GM19463 (cell line): Measurements from ENCODE around the gene NLRP5.

Source experiments
- ATAC-seq: cut with Tn5 transposase; IDR thresholded peaks from one replicate; pipeline ENCODE4 v1.9.1; 2021; ENCODE audit warnings: mild to moderate bottlenecking, moderate library complexity; ENCODE audit not compliant: unreplicated experiment

NLRP5 gene

DNA sequence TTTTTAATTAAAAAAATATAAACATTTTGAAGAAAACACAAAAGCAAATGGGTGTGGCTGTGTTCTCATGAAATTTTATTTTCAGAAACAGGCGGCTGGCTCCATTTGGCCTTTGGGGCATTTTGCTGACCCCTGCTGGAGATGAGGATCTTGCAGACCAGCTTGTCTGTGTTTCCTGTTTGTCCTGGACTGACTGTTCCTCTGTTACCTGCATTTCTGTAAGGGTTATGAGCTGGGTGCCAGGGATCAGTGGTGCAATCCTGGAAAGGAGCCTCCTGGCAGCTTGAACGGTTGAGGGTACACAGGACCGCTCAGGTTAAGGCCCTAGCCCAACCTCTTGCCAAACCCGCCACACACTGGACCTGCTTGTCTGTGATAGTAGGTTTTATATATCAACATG is 84.6 kb downstream of the NLRP5 start:
- ATAC-seq: no peak

DNA sequence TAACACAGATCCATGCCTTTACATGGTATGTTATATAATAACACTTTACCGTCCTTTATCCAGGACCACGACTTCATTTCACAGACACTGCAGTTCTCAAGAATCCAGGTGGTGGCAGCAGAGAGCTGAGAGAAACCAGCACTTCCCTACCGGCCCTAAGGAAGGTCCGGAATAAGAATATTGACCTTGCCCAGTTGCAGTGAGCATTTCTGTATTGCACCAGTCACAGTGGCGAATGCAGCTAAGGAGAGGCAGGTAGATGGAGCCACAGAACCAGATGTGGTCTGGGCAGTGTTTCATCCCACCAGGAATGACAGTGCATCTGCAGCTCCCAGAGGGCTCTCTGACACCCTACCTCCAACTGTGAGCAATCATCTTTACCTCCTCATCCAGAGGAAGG is 89.9 kb downstream of the NLRP5 start:
- no peak for ATAC-seq

DNA sequence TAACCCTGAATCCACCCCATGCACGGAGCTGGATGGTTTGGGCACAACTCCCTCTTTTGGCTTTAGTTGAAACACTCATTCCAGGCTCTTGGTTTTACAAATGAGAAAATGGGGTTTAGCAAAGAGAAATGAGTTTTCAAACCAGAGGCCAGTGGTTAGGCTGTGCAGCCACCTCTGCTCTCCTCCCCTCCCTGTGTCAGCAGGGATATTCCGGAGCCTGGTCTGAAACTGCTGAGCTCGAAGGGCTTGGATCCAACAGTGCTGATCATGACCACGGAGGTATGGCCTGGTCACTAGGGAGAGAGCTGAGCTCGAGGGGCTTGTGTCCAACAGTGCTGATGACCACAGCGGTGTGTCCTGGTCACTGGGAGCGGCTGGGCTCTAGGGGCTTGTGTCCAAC is 93.0 kb downstream of the NLRP5 start:
- no peak for ATAC-seq

- peak; percentile 63 for ATAC-seq
Observed at GRCh38 chr19:56080669-56081401, 94.3 kb downstream of the NLRP5 start.

DNA sequence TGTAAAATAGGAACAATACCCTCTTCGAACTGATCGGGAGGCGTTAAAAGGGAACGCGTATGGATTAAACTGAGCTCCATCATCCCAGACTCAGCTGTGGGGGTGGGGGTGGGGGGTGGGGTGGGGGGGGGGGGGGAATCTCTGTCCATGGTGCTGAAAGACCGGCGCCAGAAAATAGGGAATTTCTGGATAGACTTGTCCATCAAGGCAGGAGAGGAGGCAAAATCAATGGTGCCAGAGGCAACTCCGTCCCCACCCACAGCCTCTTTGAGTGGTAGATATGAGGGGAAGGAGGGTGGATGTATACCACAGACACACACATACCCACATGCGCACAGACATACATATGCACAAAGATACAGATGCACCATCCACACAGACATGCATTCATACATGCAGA is 97.1 kb downstream of the NLRP5 start:
- ATAC-seq: no peak

GRCh38 chr19:56084835-56085536 is 98.4 kb downstream of the NLRP5 start:
- no peak for ATAC-seq

- no peak for ATAC-seq
Observed at GRCh38 chr19:56085571-56086275, 99.1 kb downstream of the NLRP5 start.

DNA sequence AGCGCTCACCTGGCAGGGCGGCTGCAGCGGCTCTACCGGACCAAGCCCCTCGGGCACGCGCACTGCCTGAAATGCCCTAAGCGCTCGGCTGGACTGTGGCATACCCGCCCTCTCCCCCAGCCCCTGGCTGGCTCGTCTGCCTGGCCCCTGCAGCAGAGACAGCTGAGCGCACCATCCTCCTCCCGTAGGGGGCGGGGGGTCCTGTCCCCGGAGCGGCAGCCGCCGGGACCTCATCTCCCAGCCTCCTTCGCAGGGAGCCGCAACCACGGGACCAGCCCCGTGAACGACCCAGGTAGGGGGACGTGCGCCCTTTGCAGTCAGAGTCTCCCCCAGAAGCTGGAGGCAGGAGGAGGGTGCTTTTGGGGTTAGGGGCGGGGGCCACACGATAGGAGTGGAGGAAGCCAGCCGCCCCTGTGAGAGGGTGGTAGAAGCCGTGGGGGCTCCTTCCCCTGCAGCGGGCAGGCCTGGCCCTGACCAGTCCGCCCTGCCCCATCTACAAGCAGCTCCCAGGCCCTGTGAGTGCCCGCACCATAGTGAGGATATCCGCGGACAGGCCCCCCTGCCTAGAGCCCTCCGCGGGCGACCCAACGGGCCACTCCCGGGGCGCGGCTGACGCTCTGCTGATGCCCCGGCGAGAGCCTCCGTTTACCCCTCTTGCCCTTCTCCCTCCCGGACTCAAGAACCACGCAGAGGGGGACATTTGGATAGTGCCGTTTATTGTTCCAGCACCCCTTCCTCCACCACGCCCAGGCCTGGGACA is 100.3 kb downstream of the NLRP5 start:
- no peak for ATAC-seq

DNA sequence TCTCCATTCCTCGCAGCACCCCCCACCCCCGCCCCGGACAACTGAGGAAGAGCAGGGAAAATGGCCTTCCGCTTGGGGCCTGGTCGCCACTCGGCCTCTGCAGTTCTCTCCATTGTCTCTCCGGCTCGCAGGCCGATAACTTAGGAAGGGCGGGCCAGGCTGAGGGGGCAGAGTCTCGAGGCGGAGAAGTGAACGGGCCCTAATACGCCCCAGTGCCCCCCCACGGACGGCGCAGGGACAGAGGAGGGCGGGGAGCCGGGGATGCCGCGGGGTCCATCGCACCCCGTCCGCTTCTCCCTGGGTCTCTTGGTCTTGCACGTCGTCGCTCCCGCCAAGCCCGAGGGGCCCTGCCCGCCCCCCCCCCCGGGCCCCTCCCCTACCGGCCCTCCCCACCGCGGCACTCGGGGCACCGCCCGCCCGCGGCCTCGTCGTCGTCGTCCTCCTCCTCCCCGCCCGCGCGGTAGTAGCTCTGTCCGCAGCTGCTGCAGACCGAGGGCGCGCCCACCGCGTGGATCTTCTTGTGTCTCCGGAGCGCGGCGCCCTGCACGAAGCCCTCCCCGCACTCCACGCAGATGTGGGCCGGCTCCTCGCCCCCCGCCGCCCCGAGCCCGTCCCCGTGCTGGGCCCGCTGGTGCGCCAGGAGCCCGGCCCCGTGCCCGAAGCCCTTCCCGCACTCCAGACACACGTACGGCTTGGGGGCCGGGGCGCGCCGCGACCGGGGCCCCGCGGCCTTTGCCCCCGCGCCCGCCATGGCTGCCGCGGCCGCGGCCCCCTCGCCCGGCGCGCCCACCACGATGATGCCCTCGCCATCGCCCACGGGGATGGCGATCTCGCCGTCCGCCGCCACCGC is 101.3 kb downstream of the NLRP5 start:
- ATAC-seq: no peak

GRCh38 chr19:56088497-56089215 is 102.1 kb downstream of the NLRP5 start:
- ATAC-seq: no peak

- no peak for ATAC-seq
Observed at GRCh38 chr19:56089344-56089743, 102.8 kb downstream of the NLRP5 start.

GRCh38 chr19:56091066-56091490 is 104.5 kb downstream of the NLRP5 start:
- ATAC-seq: no peak

DNA sequence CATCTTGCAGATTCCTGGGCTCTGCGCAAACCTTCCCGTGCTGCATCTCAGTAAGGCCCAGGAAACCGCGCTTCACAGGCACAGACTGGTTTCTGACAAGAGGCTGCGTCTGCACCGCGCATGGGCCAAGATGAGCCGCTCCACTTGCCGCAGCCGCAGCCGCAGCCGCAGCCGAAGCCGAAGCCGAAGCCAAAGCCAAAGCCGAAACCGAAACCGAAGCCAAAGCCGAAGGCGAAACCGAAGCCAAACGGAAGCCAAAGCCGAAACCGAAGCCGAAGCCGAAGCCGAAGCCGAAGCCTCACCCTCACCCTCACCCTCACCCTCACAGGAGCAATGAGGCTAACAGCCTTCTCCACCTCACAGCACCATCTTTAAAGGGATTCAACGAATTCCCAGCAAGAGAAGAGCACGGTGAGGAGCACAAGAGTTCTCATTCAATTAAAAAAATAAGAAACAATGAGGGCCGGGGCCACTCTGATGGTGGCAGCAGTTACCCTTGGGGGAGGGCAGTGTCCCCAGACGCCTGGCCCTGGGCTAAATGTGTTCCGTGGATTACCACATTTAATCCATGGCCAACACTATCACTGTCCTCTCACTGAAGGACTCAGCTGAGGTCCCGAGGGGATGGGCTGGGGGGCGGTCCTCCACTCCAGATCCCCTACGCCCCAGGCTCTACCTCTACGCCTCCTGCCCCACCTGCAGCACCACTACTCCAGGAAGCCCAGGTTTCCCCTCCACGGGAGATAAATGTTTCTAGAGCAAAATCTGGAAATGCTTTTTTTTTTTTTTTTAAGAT is 105.4 kb downstream of the NLRP5 start:
- no peak for ATAC-seq

DNA sequence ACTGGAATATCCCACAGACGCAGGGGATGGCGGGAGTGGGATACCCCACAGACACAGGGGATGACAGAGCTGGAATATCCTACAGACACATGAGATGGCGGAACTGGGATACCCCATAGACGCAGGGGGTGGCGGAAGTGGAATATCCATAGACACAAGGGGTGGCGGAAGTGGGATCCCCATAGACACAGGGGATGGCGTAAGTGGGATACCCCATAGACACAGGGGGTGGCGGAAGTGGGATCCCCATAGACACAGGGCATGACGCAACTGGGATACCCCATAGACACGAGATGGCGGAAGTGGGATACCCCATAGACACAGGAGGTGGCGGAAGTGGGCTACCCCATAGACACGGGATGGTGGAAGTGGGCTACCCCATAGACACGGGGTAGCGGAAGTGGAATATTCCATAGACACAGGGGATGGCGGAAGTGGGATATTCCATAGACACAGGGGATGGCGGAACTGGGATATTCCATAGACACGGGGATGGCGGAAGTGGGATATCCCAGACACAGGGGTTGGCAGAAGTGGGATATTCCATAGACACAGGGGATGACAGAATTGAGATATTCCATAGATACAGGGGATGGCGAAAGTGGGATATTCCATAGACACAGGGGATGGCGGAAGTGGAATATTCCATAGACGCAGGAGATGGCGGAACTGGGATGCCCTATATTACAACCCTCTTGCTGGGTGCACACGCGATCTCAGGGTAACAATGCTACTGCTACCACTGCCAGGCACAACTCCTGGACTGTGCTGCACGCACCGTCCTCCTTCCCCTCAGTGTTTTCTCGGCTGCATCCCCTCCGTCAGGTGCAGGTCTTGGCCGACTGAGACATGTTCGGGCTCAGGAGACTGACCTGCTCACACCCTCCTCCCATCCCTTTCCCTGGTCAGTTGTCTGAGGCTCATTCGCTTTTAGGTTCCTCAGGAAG is 106.4 kb downstream of the NLRP5 start:
- no peak for ATAC-seq

GRCh38 chr19:56094449-56094848 is 107.9 kb downstream of the NLRP5 start:
- ATAC-seq: no peak

DNA sequence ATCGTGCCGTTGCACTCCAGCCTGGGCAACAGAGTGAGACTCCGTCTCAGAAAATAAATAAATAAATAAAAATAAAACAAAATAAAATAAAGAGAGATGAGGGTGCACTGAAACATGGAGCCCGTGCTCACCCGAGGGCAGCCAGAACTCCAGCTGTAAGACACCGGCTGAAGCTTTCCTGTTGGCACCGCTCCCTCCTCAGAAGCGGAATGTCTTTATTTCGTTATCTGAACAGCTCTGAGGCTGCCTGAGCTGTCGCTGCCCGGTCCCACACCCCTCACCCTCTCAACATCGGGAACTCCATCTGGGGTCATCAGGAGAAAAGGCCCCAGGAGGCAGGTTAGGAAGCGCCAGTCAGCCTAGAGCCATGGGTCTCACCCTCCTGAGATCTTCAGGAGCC is 110.1 kb downstream of the NLRP5 start:
- ATAC-seq: no peak

DNA sequence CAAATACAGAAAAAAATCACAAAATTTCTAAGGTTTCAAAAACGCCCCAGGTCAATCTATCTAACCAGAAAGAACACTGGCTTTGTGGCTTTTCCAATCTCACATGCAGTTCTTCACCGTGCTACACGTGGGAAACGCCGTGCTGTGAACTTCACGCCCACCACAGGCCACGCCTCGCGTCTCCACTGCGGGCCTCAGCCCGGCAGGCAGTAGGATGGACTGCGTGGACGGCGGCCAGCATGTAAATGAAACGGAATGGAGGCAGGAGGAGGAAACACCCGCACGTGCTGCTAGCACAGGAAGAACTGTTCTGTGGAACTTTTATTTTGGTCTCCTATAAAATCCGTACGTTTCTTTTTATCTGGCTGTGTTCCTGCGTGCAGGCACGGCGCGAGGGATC is 110.7 kb downstream of the NLRP5 start:
- ATAC-seq: no peak

- ATAC-seq: no peak
Observed at GRCh38 chr19:56097776-56098175, 111.2 kb downstream of the NLRP5 start.
